Measurements from ENCODE around the gene MEN1. TPM values are rescaled to one million over a fixed set of nuclear protein-coding genes. Genes with fewer than 3 reads are reported as not detected.

MEN1 gene
- total RNA-seq, 1 experiment from 2014 or later = 46.1 TPM

GRCh38 chr11:64813826-64814225 is 3.5 kb upstream of the MEN1 start:
- Histone ChIP-seq H3K4me3 (ENCODE audit: low read length) (no peak overlapping the region), H3K79me2 (ENCODE audit: low read length) (peaks cover 13% of the 10 kb centered on the region), H3K9me3 (ENCODE audit: low read length) (no peaks in the 10 kb centered on the region), H3K4me1 (ENCODE audit: insufficient read depth, low read length) (peaks cover 10% of the 10 kb centered on the region; the same call in 1 of the 2 replicates), H3K9me2 (replicated peaks; ENCODE audit: low read length) (no peaks in the 10 kb centered on the region), H3K27ac (ENCODE audit: low read length) (no peak overlapping the region), H3K4me2 (ENCODE audit: low read length) (no peak overlapping the region), H3K9ac (ENCODE audit: low read length) (no peak overlapping the region), H2AFZ (ENCODE audit: low read length) (no peak overlapping the region), H4K20me1 (ENCODE audit: low read length) (no peaks in the 10 kb centered on the region), H3F3A (ENCODE audit: low read length, unreplicated experiment) (no peaks in the 10 kb centered on the region), H3K36me3 (ENCODE audit: low read depth, low read length) (no peaks in the 10 kb centered on the region), H3K27me3 (ENCODE audit: low read length) (no peaks in the 10 kb centered on the region)
- BruUV-seq (replicated peaks) = no TSS peak
- no peak for TF ChIP-seq EZH2phosphoT487 (IDR thresholded peaks at IDR 0.05; ENCODE audit: borderline replicate concordance, low read length)
- TF ChIP-seq EZH2 (IDR thresholded peaks at IDR 0.05; ENCODE audit: low read length, unreplicated experiment) = no peak
- no peak for TF ChIP-seq CTCF (conservative IDR thresholded peaks at IDR 0.05; ENCODE audit: low read depth, low read length)
- ATAC-seq = no peak
- no peak for DNase-seq
- intact Hi-C loops (cut with micrococcal nuclease) = no loop called here
- POLR2A ChIA-PET (ENCODE audit: unreplicated experiment) = no interaction called here
- CTCF ChIA-PET = no interaction called here

- Histone ChIP-seq H4K20me1 (ENCODE audit: low read length) (no peaks in the 10 kb centered on the region), H3K9me2 (replicated peaks; ENCODE audit: low read length) (no peaks in the 10 kb centered on the region), H3F3A (ENCODE audit: low read length, unreplicated experiment) (no peaks in the 10 kb centered on the region), H3K4me1 (ENCODE audit: insufficient read depth, low read length) (peaks cover 10% of the 10 kb centered on the region; the same call in 1 of the 2 replicates), H3K4me2 (ENCODE audit: low read length) (peak overlapping the region; percentile 98), H2AFZ (ENCODE audit: low read length) (peak overlapping the region; percentile 93), H3K9me3 (ENCODE audit: low read length) (no peaks in the 10 kb centered on the region), H3K9ac (ENCODE audit: low read length) (peak overlapping the region; percentile 84), H3K79me2 (ENCODE audit: low read length) (peaks cover 18% of the 10 kb centered on the region), H3K4me3 (ENCODE audit: low read length) (peak overlapping the region; percentile 89), H3K27ac (ENCODE audit: low read length) (no peak overlapping the region), H3K27me3 (ENCODE audit: low read length) (no peaks in the 10 kb centered on the region), H3K36me3 (ENCODE audit: low read depth, low read length) (no peaks in the 10 kb centered on the region; the same call in 1 of the 2 replicates)
- POLR2A ChIA-PET (ENCODE audit: unreplicated experiment) = no interaction called here
- ATAC-seq = peak; percentile 17
- CTCF ChIA-PET = no interaction called here
- no peak for DNase-seq
- no TSS peak for BruUV-seq (replicated peaks)
- TF ChIP-seq EZH2 (IDR thresholded peaks at IDR 0.05; ENCODE audit: low read length, unreplicated experiment) = no peak
- TF ChIP-seq EZH2phosphoT487 (IDR thresholded peaks at IDR 0.05; ENCODE audit: borderline replicate concordance, low read length) = no peak
- no peak for TF ChIP-seq CTCF (conservative IDR thresholded peaks at IDR 0.05; ENCODE audit: low read depth, low read length)
- intact Hi-C loops (cut with micrococcal nuclease) = loop anchor here (2.0 kb wide), 1 partner anchor 32 kb away; the partner anchor contains the start of gene SF1
These were observed 531 bp upstream of the MEN1 start for GRCh38 chr11:64810891-64811272.

- no peak for TF ChIP-seq EZH2phosphoT487 (IDR thresholded peaks at IDR 0.05; ENCODE audit: borderline replicate concordance, low read length)
- no peak for TF ChIP-seq CTCF (conservative IDR thresholded peaks at IDR 0.05; ENCODE audit: low read depth, low read length)
- TF ChIP-seq EZH2 (IDR thresholded peaks at IDR 0.05; ENCODE audit: low read length, unreplicated experiment) = no peak
- H3K4me2 ChIP-seq (ENCODE audit: low read length) = peak overlapping the region; percentile 98
- peaks cover 18% of the 10 kb centered on the region for H3K79me2 ChIP-seq (ENCODE audit: low read length)
- H2AFZ ChIP-seq (ENCODE audit: low read length) = peak overlapping the region; percentile 93
- DNase-seq (peak; percentile 59), ATAC-seq (peak; percentile 25)
- H3K9ac ChIP-seq (ENCODE audit: low read length) = peak overlapping the region; percentile 84
- peaks cover 10% of the 10 kb centered on the region; the same call in 1 of the 2 replicates for H3K4me1 ChIP-seq (ENCODE audit: insufficient read depth, low read length)
- BruUV-seq (replicated peaks) = no TSS peak
- H3K4me3 ChIP-seq (ENCODE audit: low read length) = peak overlapping the region; percentile 89
- no peaks in the 10 kb centered on the region for H3K27me3 ChIP-seq (ENCODE audit: low read length)
- H3K27ac ChIP-seq (ENCODE audit: low read length) = no peak overlapping the region
- no peaks in the 10 kb centered on the region for H3F3A ChIP-seq (ENCODE audit: low read length, unreplicated experiment)
- no peaks in the 10 kb centered on the region; the same call in 1 of the 2 replicates for H3K36me3 ChIP-seq (ENCODE audit: low read depth, low read length)
- no peaks in the 10 kb centered on the region for H4K20me1 ChIP-seq (ENCODE audit: low read length)
- no peaks in the 10 kb centered on the region for H3K9me3 ChIP-seq (ENCODE audit: low read length)
- no peaks in the 10 kb centered on the region for H3K9me2 ChIP-seq (replicated peaks; ENCODE audit: low read length)
- ChIA-PET POLR2A (ENCODE audit: unreplicated experiment) (interaction anchor here (0.6 kb wide), 1 partner anchor 687 kb away, joined by 3 read pairs; no protein-coding TSS in a partner anchor), CTCF (no interaction called here)
- intact Hi-C loops (cut with micrococcal nuclease) = loop anchor here (2.0 kb wide), 1 partner anchor 31 kb away; the partner anchor contains the start of gene SF1
These were observed 540 bp downstream of the MEN1 start for GRCh38 chr11:64809781-64810241.
